HT1080 (cell line): ENCODE results near the gene MAU2. TPM values are rescaled to one million over a fixed set of nuclear protein-coding genes. Genes with fewer than 3 reads are reported as not detected.
A peak's percentile ranks its signal among the peaks of the same experiment; 100 is the strongest.
"Not testable (repeated sequence)": the region's sequence is repeated elsewhere in the genome, so short reads cannot be mapped to it uniquely, and the experiment has no call there.

Experiments
- DNase-seq: peaks from one replicate; pipeline ENCODE4 v3.0.0-alpha.2; 2015; ENCODE audit warnings: low read depth
- total RNA-seq: library from RNA; depleted of rRNA; stranded (reverse); fragments of >200 nt; shearing (Covaris generic); gene quantifications from 2 replicates; pipeline ENCODE4 v1.2.3, GENCODE V29; 2014

MAU2 gene
- total RNA-seq, 1 experiment from 2014 or later, result 35.3 TPM

DNA sequence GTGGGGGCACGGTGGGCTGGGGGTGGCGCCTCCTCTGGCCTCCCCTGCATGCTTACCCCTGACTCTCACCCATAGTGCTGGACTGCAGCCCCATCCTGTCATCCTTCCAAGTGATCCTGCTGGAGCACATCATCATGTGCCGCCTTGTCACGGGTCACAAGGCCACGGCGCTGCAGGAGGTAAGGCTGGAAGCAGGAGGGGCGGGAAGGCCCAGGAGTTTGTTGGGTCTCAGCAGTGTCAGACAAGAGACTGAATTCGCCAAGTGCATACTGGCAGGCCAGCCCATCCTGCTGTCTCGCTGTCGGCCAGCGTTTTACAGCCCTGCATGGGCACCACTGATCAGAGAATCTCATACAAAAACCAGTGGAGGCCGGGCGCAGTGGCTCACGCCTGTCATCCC, 23.1 kb downstream of the MAU2 start:
- no peak for DNase-seq

DNA sequence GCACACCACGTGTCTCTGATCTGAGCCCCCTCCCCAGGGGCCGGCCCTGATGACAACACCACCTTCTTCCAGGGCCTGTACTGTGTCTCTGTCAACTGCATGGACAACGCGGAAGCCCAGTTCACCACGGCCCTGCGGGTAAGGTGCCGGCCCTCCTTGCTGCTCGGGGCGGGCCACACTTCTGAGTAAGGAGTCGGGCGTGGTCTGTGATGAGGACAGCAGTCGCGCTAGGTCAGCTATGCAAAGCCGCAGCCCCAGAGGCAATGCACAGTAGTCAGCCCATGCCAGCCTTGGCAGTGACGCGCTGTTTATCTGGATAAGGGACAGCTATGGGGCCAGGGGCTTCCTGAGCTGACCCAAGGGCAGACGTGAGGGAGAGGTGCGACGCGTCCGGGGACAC, 24.6 kb downstream of the MAU2 start:
- DNase-seq, result no peak

DNA sequence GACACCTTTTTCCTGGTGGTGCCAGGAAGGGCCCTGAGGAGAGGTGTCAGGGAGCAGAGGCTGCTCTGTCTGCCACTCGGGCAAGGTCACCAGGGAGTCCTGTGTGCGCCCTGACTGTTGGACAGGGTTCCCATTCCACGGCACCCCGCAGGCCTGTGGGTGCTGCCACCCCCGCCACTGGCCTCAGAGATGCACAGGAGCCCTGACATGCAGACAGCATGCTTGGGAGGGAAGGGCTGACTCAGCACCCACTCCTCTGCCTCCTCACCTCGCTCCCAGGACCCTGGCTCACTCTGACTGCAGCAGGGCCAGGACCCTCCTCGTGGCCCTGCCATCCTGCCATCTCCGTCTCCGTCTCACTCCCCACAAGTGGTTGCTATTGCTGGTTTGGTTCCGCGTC, 25.3 kb downstream of the MAU2 start:
- no peak for DNase-seq

DNA sequence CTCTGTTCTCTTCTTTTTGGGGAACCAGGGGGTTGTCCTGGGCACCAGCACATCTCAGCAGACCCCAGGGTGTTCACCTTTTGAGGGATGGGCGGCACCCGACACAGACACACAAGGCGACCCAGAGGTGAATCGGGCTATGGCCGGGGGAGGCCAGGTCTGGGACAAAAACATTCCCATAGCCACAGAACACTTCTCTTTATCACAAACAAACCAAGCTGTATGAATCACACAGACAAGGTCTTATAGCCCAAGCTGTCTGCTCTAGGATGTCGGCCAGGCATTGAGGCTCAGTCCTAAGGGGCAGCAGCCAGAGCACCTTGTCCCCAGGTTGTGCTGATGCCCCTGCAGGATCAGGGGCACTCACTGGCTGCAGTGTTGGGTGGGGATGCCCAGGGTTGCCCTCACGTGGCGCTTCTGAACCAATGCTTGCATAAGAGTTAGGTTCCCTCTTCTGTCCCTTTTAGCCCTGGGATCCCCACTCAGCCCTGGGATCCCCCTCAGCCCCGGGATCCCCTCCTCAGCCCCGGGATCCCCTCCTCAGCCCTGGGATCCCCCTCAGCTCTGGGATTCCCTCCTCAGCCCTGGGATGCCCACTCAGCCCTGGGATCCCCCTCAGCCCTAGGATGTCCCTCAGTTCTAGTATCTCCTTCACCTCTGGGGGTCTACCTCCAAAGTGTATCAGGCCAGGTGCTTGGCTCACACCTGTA, 26.9 kb downstream of the MAU2 start:
- no peak for DNase-seq

DNA sequence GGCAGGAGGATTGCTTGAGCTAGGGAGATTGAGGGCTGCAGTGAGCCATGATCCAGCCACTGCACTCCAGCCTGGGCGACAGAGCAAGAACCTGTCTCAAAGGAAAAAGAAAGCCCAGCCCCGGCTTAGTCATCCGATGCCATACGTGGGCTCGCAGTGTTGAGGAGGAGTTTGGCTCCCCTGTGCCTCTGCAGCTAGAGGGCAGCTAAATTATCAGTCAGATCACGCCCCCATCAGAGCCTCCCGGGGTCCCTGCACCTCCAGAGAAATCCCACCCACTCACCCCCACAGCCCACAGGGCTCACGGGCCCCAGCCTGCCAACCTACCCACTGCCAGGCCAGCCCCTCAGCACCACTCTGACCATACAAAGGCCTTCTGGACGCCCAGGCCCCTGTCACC, 27.6 kb downstream of the MAU2 start:
- no peak for DNase-seq

DNA sequence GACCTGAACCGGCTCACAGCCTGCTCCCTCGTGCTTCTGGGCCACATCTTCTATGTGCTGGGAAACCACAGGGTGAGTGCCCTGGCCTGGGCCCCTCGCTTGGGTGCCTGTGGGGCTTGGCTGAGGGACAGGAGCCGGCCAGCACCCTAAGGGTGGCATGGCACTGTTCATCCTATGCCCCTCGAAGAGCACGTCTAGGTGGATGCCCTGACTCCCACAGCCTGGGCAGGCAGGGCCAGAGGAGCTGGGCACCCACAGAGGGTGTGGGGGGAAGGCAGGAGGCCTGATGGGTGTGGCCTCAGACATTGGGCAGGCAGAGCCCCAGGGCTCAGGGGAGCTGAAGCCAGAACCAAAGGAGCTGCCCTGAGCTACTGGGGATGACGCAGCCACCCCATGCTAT, 28.7 kb downstream of the MAU2 start:
- DNase-seq, result no peak

DNA sequence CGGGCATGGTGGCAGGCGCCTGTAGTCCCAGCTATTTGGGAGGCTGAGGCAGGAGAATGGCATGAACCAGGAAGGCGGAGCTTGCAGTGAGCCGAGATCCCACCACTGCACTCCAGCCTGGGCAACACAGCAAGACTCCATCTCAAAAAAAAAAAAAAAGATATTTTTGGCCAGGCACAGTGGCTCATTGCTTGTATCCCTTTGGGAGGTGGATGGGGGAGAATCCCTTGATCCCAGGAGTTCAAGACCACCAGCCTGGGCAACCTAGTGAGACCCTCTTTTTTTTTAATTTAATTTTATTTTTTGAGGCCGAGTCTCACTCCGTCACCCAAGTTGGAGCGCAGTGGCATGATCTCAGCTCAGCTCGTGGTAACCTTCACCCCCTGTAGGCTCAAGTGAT, 30.1 kb downstream of the MAU2 start:
- DNase-seq, result not testable (repeated sequence)

DNA sequence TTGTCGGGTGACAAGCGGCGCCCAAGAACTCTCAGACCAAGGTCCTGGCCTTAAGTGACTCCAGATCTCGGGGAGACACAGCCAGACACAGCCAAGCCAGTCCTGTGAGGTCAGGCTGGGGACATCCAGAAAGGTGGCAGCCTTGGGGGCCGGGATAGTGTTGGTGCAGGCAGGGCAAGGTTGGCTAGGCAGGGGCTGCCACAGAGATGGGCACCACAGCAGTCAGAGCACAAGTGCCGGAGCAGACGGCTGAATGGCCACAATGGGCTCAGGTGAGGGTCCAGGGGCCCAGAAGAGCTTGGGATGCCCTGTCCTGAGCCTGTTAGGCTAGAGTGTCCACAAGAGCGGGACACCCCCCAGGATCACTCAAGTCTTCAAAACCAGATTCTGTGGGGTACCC, 32.2 kb downstream of the MAU2 start:
- no peak for DNase-seq

DNA sequence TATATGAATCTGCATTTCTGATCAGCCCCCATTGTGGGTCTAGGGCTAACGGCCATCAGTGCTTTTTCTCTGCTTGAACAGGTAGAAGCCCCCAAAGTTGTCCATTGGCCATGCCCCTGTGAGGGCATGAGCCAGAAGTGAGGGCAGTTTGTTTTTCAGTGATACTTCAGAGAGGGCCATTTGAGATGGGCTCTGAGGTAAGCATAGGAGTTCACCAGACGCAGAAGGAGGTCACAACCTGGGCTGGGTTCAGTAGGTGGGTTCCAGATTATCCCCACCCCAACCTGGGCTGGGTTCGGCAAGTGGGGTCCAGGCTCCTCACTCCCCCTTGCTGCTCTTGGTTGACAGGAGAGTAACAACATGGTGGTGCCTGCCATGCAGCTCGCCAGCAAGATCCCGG, 33.4 kb downstream of the MAU2 start:
- DNase-seq, result no peak

DNA sequence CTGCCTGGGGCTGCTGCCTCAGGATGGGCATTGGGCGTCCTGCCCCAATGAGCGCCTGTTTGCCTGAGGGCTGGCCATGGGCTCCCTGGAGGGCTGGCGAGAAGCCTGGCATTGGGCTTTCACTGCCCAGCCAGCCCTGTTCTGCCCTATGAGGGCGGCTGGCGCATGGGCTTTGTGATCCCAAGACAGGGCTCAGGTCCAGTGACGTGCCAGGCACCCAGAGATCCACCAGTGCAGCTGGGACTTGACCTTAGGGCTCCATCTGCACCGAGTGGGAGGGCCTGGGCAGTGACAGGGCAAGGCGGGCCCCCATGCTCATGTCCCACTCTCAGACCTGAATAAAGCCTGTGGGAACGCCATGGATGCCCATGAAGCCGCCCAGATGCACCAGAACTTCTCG, 34.3 kb downstream of the MAU2 start:
- no peak for DNase-seq

DNA sequence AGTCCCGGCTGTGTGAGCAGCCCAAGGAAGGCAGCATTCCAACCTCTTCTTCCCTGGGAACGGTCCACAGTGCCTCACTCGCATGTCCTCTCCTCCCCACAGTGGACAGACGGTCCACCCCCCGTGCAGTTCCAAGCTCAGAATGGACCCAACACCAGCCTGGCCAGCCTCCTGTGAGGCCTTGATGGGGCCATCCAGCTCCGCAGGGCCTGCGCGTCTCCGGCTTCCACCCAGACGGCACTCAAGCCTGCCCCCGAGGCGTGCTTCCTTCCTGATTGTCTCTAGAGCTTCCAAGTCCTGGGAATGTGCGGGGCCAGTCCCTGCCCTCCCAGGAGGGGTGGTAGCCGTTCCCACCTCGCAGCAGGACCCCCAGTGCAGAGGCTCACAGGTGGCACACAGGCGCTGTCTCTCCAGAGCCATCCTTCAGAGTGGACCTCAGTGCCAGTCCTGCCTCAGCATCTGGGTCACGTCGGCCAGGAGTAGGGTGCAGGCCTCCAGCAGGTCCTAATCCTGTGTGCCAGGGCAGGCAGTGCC, 35.0 kb downstream of the MAU2 start:
- DNase-seq, result no peak

DNA sequence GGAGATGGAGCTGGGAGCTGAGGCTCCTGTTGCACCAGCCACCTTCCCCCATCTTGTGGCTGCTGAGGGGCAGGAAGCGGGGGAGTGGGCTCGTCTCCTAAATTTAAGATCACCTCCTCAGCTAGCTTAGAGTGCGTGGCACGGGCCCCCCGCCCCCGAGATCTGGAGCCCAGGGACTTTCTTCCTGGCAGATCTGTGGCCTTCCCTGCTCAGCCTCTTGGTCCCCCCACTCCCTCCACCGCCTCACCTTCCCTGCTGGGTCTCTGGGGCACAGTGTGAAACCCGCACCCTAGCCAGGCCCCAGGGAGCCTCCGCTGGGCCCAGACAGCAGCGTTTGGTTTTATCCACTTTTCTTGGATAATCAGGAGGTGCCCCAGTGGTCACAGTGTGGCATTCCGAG, 35.9 kb downstream of the MAU2 start:
- no peak for DNase-seq

DNA sequence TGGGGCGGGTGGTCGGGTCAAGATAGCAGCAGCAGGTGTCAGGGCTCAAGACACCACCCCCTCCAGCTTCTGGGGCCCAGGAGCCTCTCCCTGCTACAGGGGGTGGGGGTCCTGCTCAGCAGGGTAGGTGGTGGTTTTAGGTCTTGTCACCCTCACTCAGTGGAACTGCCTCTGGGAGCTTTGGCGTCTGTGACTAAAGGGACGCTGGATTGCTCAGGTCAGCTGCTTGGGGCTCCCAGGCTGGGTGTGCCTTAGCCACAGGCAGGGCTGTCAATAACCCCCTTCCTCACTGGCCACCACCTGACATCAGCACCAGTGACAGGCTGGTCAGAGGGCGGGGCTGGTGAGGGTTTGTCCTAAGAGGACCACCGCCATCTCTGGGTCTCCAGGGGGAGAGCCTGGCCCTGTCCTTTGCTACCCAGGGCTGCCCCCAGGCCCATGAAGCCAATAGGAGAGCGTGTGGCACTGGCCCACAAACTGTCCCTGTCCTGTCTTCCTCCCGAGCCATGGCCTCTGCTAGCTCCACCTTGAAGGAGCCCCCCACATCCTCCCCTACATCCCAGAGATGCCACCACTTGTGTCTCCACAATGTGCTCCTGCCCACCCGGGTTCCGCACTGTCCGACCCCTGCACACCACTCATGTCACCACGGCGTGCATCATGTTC, 36.4 kb downstream of the MAU2 start:
- no peak for DNase-seq

DNA sequence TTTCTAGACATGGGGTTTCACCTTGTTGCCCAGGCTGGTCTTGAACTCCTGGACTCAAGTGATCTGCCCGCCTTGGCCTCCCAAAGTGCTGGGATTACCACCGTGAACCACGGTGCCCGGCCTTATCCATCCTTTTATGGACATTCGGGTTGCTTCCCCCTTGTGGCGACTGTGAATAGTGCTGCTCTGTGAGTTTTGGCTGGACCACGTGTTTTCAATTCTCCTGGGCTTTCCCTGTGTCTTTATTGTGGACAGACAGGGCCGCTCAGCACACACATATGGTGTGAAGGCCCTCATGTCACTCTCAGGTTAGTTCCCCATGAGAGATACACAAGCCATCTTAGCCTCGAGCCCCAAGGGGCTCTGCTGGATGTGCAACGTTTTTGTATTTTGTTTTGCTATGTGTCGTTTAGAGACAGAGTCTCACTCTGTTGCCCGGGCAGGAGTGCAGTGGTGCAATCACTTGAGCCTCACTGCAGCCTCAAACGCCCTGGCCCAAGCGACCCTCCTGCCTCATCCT, 40.5 kb downstream of the MAU2 start:
- DNase-seq, result peak; percentile 78

DNA sequence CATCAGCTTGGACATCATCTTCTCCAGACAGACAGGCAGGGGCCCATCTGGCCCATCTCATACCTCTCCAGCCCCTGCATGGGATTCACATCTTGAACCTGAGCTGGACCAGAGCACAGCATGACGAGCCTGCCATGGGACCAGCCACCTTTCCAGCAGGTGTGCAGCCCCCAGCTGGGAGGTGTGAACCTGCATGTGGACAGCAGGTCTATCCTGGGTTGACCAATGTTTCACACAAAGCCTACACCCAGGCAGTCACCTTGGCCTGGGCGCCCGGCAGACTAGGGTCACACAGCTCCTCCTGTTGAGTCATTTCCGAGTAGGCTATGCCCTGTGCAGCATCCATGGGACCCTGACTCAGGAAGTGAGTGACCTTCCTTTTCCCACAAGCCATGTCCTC, 41.4 kb downstream of the MAU2 start:
- DNase-seq, result no peak

DNA sequence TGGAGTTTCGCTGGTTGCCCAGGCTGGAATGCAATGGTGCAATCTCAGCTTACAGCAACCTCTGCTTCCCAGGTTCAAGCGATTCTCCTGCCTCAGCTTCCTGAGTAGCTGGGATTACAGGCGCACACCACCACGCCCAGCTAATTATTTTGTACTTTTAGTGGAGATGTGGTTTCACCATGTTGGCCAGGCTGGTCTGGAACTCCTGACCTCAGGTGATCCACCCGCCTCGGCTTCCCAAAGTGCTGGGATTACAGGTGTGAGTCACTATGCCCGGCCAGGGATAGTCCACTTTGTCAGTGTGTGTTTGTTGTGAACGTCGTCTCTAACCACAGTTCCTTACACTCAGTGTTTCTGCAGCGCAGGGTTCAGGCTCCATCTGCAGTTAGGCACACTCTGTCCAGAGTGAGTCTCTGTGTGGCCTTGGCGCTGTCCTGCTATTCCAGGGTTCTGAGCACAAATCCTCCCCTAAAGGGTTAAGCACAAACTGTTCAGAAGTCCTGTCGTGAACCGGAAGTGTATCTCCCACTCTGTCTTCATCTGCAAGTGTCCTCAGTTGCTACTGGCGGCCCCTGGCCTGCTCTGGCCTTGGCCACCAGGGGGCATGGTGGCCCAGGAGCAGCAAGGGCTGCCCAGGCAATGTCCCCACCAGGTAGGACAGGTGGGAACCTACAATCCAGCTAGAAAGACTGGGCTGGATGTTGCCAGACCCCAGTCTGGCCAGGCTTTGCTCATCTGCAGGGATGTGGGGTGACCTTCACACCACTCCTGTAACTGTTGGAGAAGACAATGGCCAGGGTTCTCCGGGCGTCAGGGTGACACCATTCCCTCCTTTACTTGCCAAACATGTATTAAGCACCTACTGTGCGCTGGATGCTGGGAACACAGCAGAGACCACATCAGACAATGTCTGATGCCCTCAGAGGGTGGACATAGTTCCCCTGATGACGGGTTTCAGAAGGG, 46.1 kb downstream of the MAU2 start:
- DNase-seq, result peak; percentile 72

DNA sequence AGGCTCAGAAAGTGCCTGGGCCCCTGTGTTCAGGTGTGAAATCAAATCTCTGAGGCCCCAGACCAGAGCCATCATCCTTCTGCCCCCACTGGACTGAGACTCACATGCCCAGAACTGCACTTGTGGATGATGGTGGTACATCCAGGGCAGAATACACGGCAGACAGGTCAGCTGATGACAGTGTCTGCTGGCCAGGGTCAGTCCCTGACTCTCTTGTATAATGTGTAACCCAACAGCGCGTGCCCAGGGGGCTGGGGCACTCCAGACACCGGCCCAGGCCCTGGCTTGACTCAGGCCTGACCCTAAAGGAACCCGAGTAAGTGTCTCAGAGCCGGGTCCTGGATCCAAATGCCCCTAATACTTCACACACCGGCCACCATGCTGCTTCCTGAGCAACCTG, 47.5 kb downstream of the MAU2 start:
- no peak for DNase-seq

DNA sequence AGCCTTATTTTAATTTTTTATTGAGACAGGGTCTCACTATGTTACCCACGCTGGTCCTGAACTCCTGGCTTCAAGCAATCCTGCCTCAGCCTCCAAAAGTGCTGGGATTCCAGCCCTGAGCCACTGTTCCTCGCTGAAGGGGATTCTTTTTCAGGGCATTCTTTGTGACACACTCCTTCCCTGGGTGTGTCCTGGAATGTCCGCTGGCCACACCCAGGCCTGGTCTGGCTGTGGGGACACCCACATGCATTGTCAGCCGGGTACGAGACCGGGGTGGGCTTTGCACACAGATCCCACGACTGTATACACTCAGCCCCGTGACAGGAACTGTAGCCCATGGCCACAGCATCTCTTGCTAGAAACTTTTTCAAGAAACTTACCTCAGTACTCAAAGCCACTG, 50.4 kb downstream of the MAU2 start:
- DNase-seq, result no peak

DNA sequence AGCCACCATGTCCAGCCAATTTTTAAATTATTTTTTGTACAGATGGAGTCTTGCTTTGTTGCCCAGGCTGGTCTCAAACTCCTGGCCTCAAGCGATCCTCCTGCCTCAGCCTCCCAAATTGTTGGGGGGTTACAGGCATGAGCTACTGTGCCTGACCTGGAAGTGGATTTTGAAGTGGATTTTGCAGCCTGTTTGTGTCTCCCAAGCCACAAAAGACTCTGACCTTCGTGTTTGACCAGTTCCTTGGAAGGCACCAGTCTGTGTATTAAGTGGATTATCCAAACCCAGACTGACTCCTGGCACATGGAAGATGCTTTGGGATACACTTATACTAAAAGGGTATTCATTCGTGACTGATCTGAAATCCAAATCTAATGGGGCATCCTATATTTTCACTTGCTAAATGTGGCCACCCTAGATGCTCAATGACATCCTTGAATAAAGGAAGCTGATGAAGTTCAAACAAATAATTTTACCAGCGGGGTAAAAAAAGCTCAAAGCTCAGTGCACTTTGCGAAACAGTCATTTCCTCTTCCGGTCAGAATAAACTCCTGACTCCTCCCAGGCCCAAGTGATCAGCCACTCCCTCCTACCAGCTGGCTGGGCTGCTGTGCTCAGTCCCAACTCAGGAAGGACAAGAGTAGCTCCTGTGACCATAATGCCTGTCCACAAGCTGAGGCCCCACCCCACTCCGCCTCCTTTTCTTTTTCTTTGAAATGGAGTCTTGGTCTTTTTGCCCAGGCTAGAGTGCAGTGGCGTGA, 52.2 kb downstream of the MAU2 start:
- peak; percentile 77 for DNase-seq

DNA sequence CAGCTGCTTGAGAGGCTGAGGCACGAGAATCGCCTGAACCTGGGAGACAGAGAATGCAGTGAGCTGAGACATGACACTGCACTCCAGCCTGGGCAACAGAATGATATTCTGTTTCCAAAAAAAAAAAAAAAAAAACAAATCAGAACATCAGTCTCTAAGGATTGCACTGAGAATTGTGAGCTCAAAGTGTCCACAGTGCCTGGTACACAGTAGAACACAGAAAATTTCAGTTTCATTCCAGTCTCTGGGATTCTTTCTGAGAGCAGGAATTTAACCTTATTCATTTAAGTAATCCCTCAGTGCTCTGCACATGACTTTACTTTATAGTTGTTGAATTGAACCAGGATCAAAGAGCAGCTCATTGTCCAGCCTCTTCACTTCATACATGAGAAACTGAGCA, 58.9 kb downstream of the MAU2 start:
- no peak for DNase-seq

DNA sequence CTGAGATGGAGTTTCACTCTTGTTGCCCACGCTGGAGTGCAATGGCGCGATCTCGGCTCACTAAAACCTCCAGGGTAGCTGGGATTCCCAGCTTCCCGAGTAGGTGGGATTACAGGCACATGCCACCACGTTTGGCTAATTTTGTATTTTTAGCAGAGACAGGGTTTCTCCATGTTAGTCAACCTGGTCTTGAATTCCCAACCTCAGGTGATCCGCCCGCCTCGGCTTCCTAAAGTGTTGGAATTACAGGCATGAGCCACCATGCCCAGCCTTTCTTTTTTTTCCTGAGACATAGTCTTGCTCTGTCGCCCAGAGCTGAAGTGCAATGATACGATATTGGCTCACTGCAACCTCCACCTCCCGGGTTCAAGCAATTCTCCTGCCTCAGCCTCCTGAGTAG, 59.7 kb downstream of the MAU2 start:
- DNase-seq, result not testable (repeated sequence)
